ENCODE measurements around the gene SCG2. TPM values are rescaled to one million over a fixed set of nuclear protein-coding genes. Genes with fewer than 3 reads are reported as not detected.

SCG2 gene
- polyA plus RNA-seq, 1 donor (not counting 4 experiments of a cell fraction or from before 2014, with no cell fraction given), result 0.10 TPM

GRCh38 chr2:223570784-223571183, 31.4 kb downstream of the SCG2 start:
- DNase-seq (ENCODE audit: low read depth, low spot score), result no peak
- Histone ChIP-seq H4K20me1 (ENCODE audit: control insufficient read depth, extremely low read depth, insufficient read depth, low read length) (no peaks in the 10 kb centered on the region), H3K79me2 (ENCODE audit: control insufficient read depth, insufficient read depth, low read length) (no peaks in the 10 kb centered on the region), H3K27ac (ENCODE audit: control insufficient read depth, insufficient read depth, low read length) (no peak overlapping the region), H3K9me1 (ENCODE audit: control insufficient read depth, extremely low read depth, insufficient read depth, low read length) (no peaks in the 10 kb centered on the region), H2AFZ (ENCODE audit: control insufficient read depth, low read length) (no peak overlapping the region), H3K9ac (ENCODE audit: control insufficient read depth, extremely low read depth, insufficient read depth, low read length) (no peak overlapping the region), H3K4me1 (ENCODE audit: control insufficient read depth, extremely low read depth, insufficient read depth, low read length) (no peaks in the 10 kb centered on the region), H3K9me3 (ENCODE audit: control insufficient read depth, low read depth, low read length) (no peaks in the 10 kb centered on the region), H3K36me3 (ENCODE audit: control insufficient read depth in 2 of 2, extremely low read depth in 1 of 2, insufficient read depth in 2 of 2, low read length in 2 of 2) (no peaks in the 10 kb centered on the region), H3K4me3 (ENCODE audit: control insufficient read depth in 2 of 3, extremely low read depth in 1 of 3, insufficient read depth in 2 of 3, low read depth in 1 of 3, low read length in 3 of 3) (no peak overlapping the region), H3K4me2 (ENCODE audit: control insufficient read depth, extremely low read depth, insufficient read depth, low read depth, low read length) (no peak overlapping the region), H3K27me3 (ENCODE audit: control insufficient read depth, extremely low read depth, insufficient read depth, low read length) (no peaks in the 10 kb centered on the region)
- no peak for FAIRE-seq
- dilution Hi-C loops (cut with MboI; ENCODE audit: extremely low pct_ligation_motif_present, low sequenced_read_pairs), result no loop called here
- TF ChIP-seq CTCF (optimal IDR thresholded peaks at IDR 0.05 in 1 of 3, IDR thresholded peaks at IDR 0.05 in 1 of 3, conservative IDR thresholded peaks at IDR 0.05 in 1 of 3; ENCODE audit: extremely low read depth in 1 of 3, insufficient read depth in 2 of 3, low read length in 3 of 3), result no peak
- TF ChIP-seq EZH2 (IDR thresholded peaks at IDR 0.05; ENCODE audit: low read length), result no peak

GRCh38 chr2:223566396-223566795, 35.8 kb downstream of the SCG2 start:
- Histone ChIP-seq H3K79me2 (ENCODE audit: control insufficient read depth, insufficient read depth, low read length) (no peaks in the 10 kb centered on the region), H3K4me1 (ENCODE audit: control insufficient read depth, extremely low read depth, insufficient read depth, low read length) (peaks cover 23% of the 10 kb centered on the region), H4K20me1 (ENCODE audit: control insufficient read depth, extremely low read depth, insufficient read depth, low read length) (no peaks in the 10 kb centered on the region), H3K4me2 (ENCODE audit: control insufficient read depth, extremely low read depth, insufficient read depth, low read depth, low read length) (no peak overlapping the region), H3K27me3 (ENCODE audit: control insufficient read depth, extremely low read depth, insufficient read depth, low read length) (no peaks in the 10 kb centered on the region), H3K36me3 (ENCODE audit: control insufficient read depth in 2 of 2, extremely low read depth in 1 of 2, insufficient read depth in 2 of 2, low read length in 2 of 2) (no peaks in the 10 kb centered on the region), H3K9me3 (ENCODE audit: control insufficient read depth, low read depth, low read length) (no peaks in the 10 kb centered on the region), H2AFZ (ENCODE audit: control insufficient read depth, low read length) (no peak overlapping the region), H3K9me1 (ENCODE audit: control insufficient read depth, extremely low read depth, insufficient read depth, low read length) (no peaks in the 10 kb centered on the region), H3K9ac (ENCODE audit: control insufficient read depth, extremely low read depth, insufficient read depth, low read length) (no peak overlapping the region), H3K27ac (ENCODE audit: control insufficient read depth, insufficient read depth, low read length) (no peak overlapping the region), H3K4me3 (ENCODE audit: control insufficient read depth in 2 of 3, extremely low read depth in 1 of 3, insufficient read depth in 2 of 3, low read depth in 1 of 3, low read length in 3 of 3) (no peak overlapping the region)
- TF ChIP-seq CTCF (optimal IDR thresholded peaks at IDR 0.05 in 1 of 3, IDR thresholded peaks at IDR 0.05 in 1 of 3, conservative IDR thresholded peaks at IDR 0.05 in 1 of 3; ENCODE audit: extremely low read depth in 1 of 3, insufficient read depth in 2 of 3, low read length in 3 of 3) (no peak), EZH2 (IDR thresholded peaks at IDR 0.05; ENCODE audit: low read length) (no peak)
- no peak for DNase-seq (ENCODE audit: low read depth, low spot score)
- dilution Hi-C loops (cut with MboI; ENCODE audit: extremely low pct_ligation_motif_present, low sequenced_read_pairs), result loop anchor here (5.0 kb wide), 1 partner anchor 59 kb away; no protein-coding TSS in a partner anchor
- FAIRE-seq, result no peak

All from keratinocyte (primary cell).